K562 (cell line): ENCODE measurements around the gene TMEM87B. TPM values are rescaled to one million over a fixed set of nuclear protein-coding genes. Genes with fewer than 3 reads are reported as not detected.
A peak's percentile ranks its signal among the peaks of the same experiment; 100 is the strongest.

Source experiments
- CHAMP1 ChIP-seq: fragments of 450-650 bp; IDR thresholded peaks from 2 replicates; pipeline ENCODE4 v1.6.1; 2016; ENCODE audit warnings: mild to moderate bottlenecking
- CHD7 ChIP-seq: fragments of 200-600 bp; sonication (generic); IDR thresholded peaks from one replicate; pipeline ENCODE4 v1.6.1; 2012; ENCODE audit warnings: mild to moderate bottlenecking, low read depth, low read length, inconsistent platforms
- KAT7 ChIP-seq: sonication (generic); formaldehyde crosslinking; IDR thresholded peaks from 2 replicates; pipeline ENCODE4 v1.8.0; 2022; ENCODE audit warnings: missing genetic modification reagents, mild to moderate bottlenecking, borderline replicate concordance
- NFATC3 ChIP-seq: fragments of 450-650 bp; IDR thresholded peaks from 2 replicates; pipeline ENCODE4 v1.6.1; 2017; ENCODE audit warnings: mild to moderate bottlenecking
- PBX2 ChIP-seq, 2 experiments: IDR thresholded peaks in 1 of 2; conservative IDR thresholded peaks in 1 of 2; 2 replicates each; pipeline ENCODE4 v1.6.1; 2016; ENCODE audit warnings: low read depth in 2 of 2, mild to moderate bottlenecking in 1 of 2, missing compliant biosample characterization in 1 of 2, missing genetic modification characterization in 1 of 2, moderate library complexity in 1 of 2
- PCBP1 ChIP-seq: fragments of 200-400 bp; formaldehyde crosslinking; IDR thresholded peaks from 2 replicates; pipeline ENCODE4 v1.6.1; 2018; ENCODE audit warnings: mild to moderate bottlenecking, low read depth, low read length; ENCODE audit not compliant: poor library complexity, severe bottlenecking
- PTTG1 ChIP-seq: fragments of 450-650 bp; IDR thresholded peaks from 2 replicates; pipeline ENCODE4 v1.6.1; 2016; ENCODE audit warnings: low read depth, mild to moderate bottlenecking, missing genetic modification characterization, missing compliant biosample characterization
- TEAD4 ChIP-seq, 2 experiments: sonication (generic) in 1 of 2; formaldehyde crosslinking in 1 of 2; IDR thresholded peaks; 2 replicates each; pipeline versions ENCODE4 v1.6.1 to v1.8.0; 2012 to 2022; ENCODE audit warnings: borderline replicate concordance in 1 of 2, inconsistent platforms in 1 of 2, low read length in 1 of 2, mild to moderate bottlenecking in 1 of 2, missing genetic modification reagents in 1 of 2
- ZBED1 ChIP-seq: IDR thresholded peaks from 2 replicates; pipeline ENCODE4 v1.6.1; 2014
- ZNF384 ChIP-seq: IDR thresholded peaks from 2 replicates; pipeline ENCODE4 v1.6.1; 2012; ENCODE audit warnings: low read depth, low read length, improper control_type of control experiment
- ZNF707 ChIP-seq: fragments of 250-450 bp; sonication (Bioruptor Pico); conservative IDR thresholded peaks from 2 replicates; pipeline ENCODE4 v1.8.0; 2022; ENCODE audit warnings: inconsistent platforms, mild to moderate bottlenecking, moderate library complexity
- polyA plus RNA-seq, 8 experiments: library from polyadenylated mRNA; depleted of rRNA in 4 of 8; stranded (reverse) in 5 of 8; unstranded in 3 of 8; fragments of >200 nt; fragmentation: Nextera tagmentation in 2 of 8; fragmentation: Illumina TruSeq in 1 of 8; extraction: Ambion mirVana in 2 of 8; extraction: Trizol in 1 of 8; gene quantifications; 2 replicates each; pipeline versions ENCODE4 v1.2.1 to v1.2.3, GENCODE V29; 2011 to 2014; ENCODE audit warnings: inconsistent platforms in 1 of 8, missing spikeins in 1 of 8
- total RNA-seq, 7 experiments: library from RNA; depleted of rRNA in 6 of 7; stranded (reverse); fragments of >200 nt in 6 of 7; fragmentation: Illumina TruSeq in 2 of 7; extraction: Trizol in 2 of 7; gene quantifications; 2 replicates each; pipeline versions ENCODE4 v1.2.1 to v1.2.3, GENCODE V29; 2011 to 2021; ENCODE audit warnings: low replicate concordance in 1 of 7

Gene TMEM87B
- total and polyA plus RNA-seq, 9 of the 15 experiments (the other 6 are each of a cell fraction or from before 2014, with no cell fraction given): 3.7 to 17.1 (median 11.0) TPM

GRCh38 chr2:112026509-112026908, 28.6 kb upstream of the TMEM87B start (continued):
- TF ChIP-seq CHD7: no peak
- 0 out of 2 replicates have a peak, but pooled peaks have one; percentile 31 for TF ChIP-seq CHAMP1
- TF ChIP-seq PTTG1 (tag): no peak
- TF ChIP-seq ZNF384: no peak
- TF ChIP-seq ZNF707 (CRISPR knock-in tag): no peak
- TF ChIP-seq TEAD4 (IDR thresholded peaks at IDR 0.05; ENCODE audit: low read length): peak; percentile 88
- TF ChIP-seq TEAD4 (CRISPR knock-in tag; IDR thresholded peaks at IDR 0.05; ENCODE audit: borderline replicate concordance): no peak
- no peak for TF ChIP-seq NFATC3
- TF ChIP-seq PBX2 (CRISPR knock-in tag; IDR thresholded peaks at IDR 0.05; ENCODE audit: low read depth): no peak
- TF ChIP-seq PBX2 (tag; conservative IDR thresholded peaks at IDR 0.05; ENCODE audit: low read depth): no peak
- TF ChIP-seq ZBED1: no peak
- no peak for TF ChIP-seq KAT7 (CRISPR knock-in tag)
- TF ChIP-seq PCBP1: no peak
